K562 (cell line): ENCODE data around the gene AKR1C3. TPM values are rescaled to one million over a fixed set of nuclear protein-coding genes. Genes with fewer than 3 reads are reported as not detected.

Experiments used
- ARID1B ChIP-seq: fragments of 450-650 bp; IDR thresholded peaks from 2 replicates; pipeline ENCODE4 v1.6.1; 2016; ENCODE audit warnings: antibody characterized with exemption, mild to moderate bottlenecking, inconsistent platforms
- ARNT ChIP-seq, 2 experiments: fragments of 450-650 bp; IDR thresholded peaks; 2 replicates each; pipeline ENCODE4 v1.6.1; 2016; ENCODE audit warnings: mild to moderate bottlenecking in 1 of 2
- CBFA2T2 ChIP-seq: fragments of 450-650 bp; conservative IDR thresholded peaks from 2 replicates; pipeline ENCODE4 v1.6.1; 2017; ENCODE audit warnings: mild to moderate bottlenecking
- CC2D1A ChIP-seq: fragments of 450-650 bp; IDR thresholded peaks from 2 replicates; pipeline ENCODE4 v1.6.1; 2017; ENCODE audit warnings: mild to moderate bottlenecking
- CTCF ChIP-seq, 3 experiments: IDR thresholded peaks in 2 of 3; conservative IDR thresholded peaks in 1 of 3; 2 replicates each; pipeline ENCODE4 v1.5.1; 2011 to 2012; ENCODE audit warnings: low read length in 3 of 3, mild to moderate bottlenecking in 3 of 3, control low read depth in 2 of 3, improper control_type of control experiment in 1 of 3, inconsistent platforms in 1 of 3, low read depth in 1 of 3, mixed read lengths in 1 of 3, moderate library complexity in 1 of 3; ENCODE audit not compliant: insufficient read depth in 2 of 3
- EHMT2 ChIP-seq: fragments of 450-650 bp; IDR thresholded peaks from 2 replicates; pipeline ENCODE4 v1.6.1; 2018; ENCODE audit warnings: antibody characterized with exemption
- FOSL1 ChIP-seq: fragments of 200-800 bp; sonication (Bioruptor generic); conservative IDR thresholded peaks from 2 replicates; pipeline ENCODE4 v1.6.1; 2016; ENCODE audit warnings: missing genetic modification characterization, missing compliant biosample characterization
- IRF9 ChIP-seq: fragments of 450-650 bp; IDR thresholded peaks from 2 replicates; pipeline ENCODE4 v1.6.1; 2016; ENCODE audit warnings: missing biosample characterization, missing genetic modification characterization
- MTA3 ChIP-seq: fragments of 450-650 bp; formaldehyde crosslinking; IDR thresholded peaks from 2 replicates; pipeline ENCODE4 v1.6.1; 2017; ENCODE audit warnings: mild to moderate bottlenecking, borderline replicate concordance
- RBBP5 ChIP-seq: fragments of 200-600 bp; sonication (generic); IDR thresholded peaks from 2 replicates; pipeline ENCODE4 v1.6.1; 2012; ENCODE audit warnings: borderline replicate concordance, mild to moderate bottlenecking, low read length, control low read depth, inconsistent platforms; ENCODE audit not compliant: insufficient read depth, poor library complexity, severe bottlenecking
- SMC3 ChIP-seq: conservative IDR thresholded peaks from 2 replicates; pipeline ENCODE4 v1.6.1; 2011; ENCODE audit warnings: low read depth, low read length, improper control_type of control experiment; ENCODE audit not compliant: insufficient read depth
- SOX6 ChIP-seq: fragments of 450-650 bp; IDR thresholded peaks from 2 replicates; pipeline ENCODE4 v1.6.1; 2014; ENCODE audit warnings: mild to moderate bottlenecking
- ZBTB1 ChIP-seq: sonication (generic); formaldehyde crosslinking; IDR thresholded peaks from 2 replicates; pipeline ENCODE4 v1.8.1; 2023; ENCODE audit warnings: missing genetic modification reagents, low read depth, mild to moderate bottlenecking, borderline replicate concordance
- ZNF12 ChIP-seq: sonication (generic); formaldehyde crosslinking; IDR thresholded peaks from 2 replicates; pipeline ENCODE4 v1.4.0; 2020; ENCODE audit warnings: mild to moderate bottlenecking, missing genetic modification reagents
- ZNF224 ChIP-seq: sonication (generic); formaldehyde crosslinking; IDR thresholded peaks from 2 replicates; pipeline ENCODE4 v1.8.0; 2022; ENCODE audit warnings: mild to moderate bottlenecking, missing genetic modification reagents
- ZNF253 ChIP-seq: fragments of 250-450 bp; sonication (Bioruptor Pico); conservative IDR thresholded peaks from 2 replicates; pipeline ENCODE4 v1.6.1; 2021; ENCODE audit warnings: mild to moderate bottlenecking
- ZNF324 ChIP-seq: fragments of 250-450 bp; sonication (Bioruptor Pico); IDR thresholded peaks from 2 replicates; pipeline ENCODE4 v1.4.0; 2020; ENCODE audit warnings: mild to moderate bottlenecking
- ZNF444 ChIP-seq: fragments of 250-450 bp; sonication (Bioruptor Pico); IDR thresholded peaks from 2 replicates; pipeline ENCODE4 v1.4.0; 2020; ENCODE audit warnings: mild to moderate bottlenecking, moderate library complexity
- ZNF507 ChIP-seq: conservative IDR thresholded peaks from 2 replicates; pipeline ENCODE4 v1.6.1; 2017; ENCODE audit warnings: missing genetic modification characterization, missing compliant biosample characterization
- polyA plus RNA-seq, 8 experiments: library from polyadenylated mRNA; depleted of rRNA in 4 of 8; stranded (reverse) in 5 of 8; unstranded in 3 of 8; fragments of >200 nt; fragmentation: Nextera tagmentation in 2 of 8; fragmentation: Illumina TruSeq in 1 of 8; extraction: Ambion mirVana in 2 of 8; extraction: Trizol in 1 of 8; gene quantifications; 2 replicates each; pipeline versions ENCODE4 v1.2.1 to v1.2.3, GENCODE V29; 2011 to 2014; ENCODE audit warnings: inconsistent platforms in 1 of 8, missing spikeins in 1 of 8
- total RNA-seq, 7 experiments: library from RNA; depleted of rRNA in 6 of 7; stranded (reverse); fragments of >200 nt in 6 of 7; fragmentation: Illumina TruSeq in 2 of 7; extraction: Trizol in 2 of 7; gene quantifications; 2 replicates each; pipeline versions ENCODE4 v1.2.1 to v1.2.3, GENCODE V29; 2011 to 2021; ENCODE audit warnings: low replicate concordance in 1 of 7
- TF ChIP-seq, protein P1 (sequence below): sonication (generic); formaldehyde crosslinking; IDR thresholded peaks from 2 replicates; pipeline ENCODE4 v1.8.0; 2022; ENCODE audit warnings: mild to moderate bottlenecking, low read depth, missing genetic modification reagents

Gene AKR1C3
- total and polyA plus RNA-seq, 9 of the 15 experiments (the other 6 are each of a cell fraction or from before 2014, with no cell fraction given), result 4.6 to 20.4 (median 10.1) TPM

DNA sequence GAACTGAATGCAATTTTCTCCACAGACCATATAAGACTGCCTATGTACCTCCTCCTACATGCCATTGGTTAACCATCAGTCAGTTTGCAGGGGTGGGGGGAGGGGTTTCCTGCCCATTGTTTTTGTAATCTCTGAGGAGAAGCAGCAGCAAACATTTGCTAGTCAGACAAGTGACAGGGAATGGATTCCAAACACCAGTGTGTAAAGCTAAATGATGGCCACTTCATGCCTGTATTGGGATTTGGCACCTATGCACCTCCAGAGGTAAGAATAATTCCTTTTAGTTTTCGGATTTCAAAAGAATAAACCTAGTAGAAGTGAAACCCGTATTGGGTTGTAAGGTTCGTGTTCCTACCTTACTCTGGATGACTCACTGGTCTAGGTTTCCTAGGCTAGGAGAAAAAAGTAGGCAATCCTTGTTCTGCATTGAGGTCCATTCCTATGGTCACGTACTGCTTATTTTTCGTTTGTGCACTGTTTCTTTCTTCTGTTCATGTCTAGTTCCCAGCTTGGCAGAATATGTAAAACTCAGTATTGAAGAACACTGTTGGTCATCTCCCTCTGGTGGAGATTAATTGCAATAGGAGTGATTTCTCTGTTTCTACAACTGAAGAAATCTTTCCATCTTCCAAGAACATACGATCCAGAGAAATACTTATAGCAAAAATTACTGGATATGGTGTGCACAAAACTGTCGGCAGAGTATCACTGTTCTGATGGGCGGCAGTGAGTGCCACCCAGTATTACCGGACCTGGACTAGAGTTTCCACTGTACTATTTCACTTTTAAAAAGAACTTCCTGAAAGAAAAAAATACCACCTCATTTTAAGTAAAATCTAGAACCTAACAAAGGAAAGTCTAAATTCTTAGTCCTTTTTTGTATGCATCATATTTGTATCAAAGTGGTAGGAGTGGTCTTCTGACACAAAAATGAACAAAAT, at the start of gene AKR1C3 (continued):
- TF ChIP-seq, protein P1, sequence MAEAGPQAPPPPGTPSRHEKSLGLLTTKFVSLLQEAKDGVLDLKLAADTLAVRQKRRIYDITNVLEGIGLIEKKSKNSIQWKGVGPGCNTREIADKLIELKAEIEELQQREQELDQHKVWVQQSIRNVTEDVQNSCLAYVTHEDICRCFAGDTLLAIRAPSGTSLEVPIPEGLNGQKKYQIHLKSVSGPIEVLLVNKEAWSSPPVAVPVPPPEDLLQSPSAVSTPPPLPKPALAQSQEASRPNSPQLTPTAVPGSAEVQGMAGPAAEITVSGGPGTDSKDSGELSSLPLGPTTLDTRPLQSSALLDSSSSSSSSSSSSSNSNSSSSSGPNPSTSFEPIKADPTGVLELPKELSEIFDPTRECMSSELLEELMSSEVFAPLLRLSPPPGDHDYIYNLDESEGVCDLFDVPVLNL, result no peak
- TF ChIP-seq ZNF444, result no peak
- TF ChIP-seq ARID1B, result 0 out of 2 replicates have a peak, but pooled peaks have one; percentile 14
- TF ChIP-seq CC2D1A, result 0 out of 2 replicates have a peak, but pooled peaks have one; percentile 38
- TF ChIP-seq CTCF (IDR thresholded peaks at IDR 0.05 in 2 of 3, conservative IDR thresholded peaks at IDR 0.05 in 1 of 3; ENCODE audit: insufficient read depth in 2 of 3, low read depth in 1 of 3, low read length in 3 of 3), result peak; percentile 50 to 65 (median 57); a peak in 5 of 6 replicates
- TF ChIP-seq ZNF324 (CRISPR knock-in tag), result no peak
- TF ChIP-seq ARNT (IDR thresholded peaks at IDR 0.05), result 0 out of 4 replicates have a peak, but pooled peaks of 1 of the 2 experiments have one; percentile 26
- peak; percentile 22; the same call in 1 of the 2 replicates for TF ChIP-seq SOX6
- TF ChIP-seq SMC3, result peak; percentile 59; the same call in 1 of the 2 replicates
- no peak for TF ChIP-seq CBFA2T2
- no peak for TF ChIP-seq IRF9 (tag)
- TF ChIP-seq ZNF507, result no peak
- peak; percentile 41; the same call in 1 of the 2 replicates for TF ChIP-seq EHMT2
- peak; percentile 54 for TF ChIP-seq FOSL1
- TF ChIP-seq ZNF224 (CRISPR knock-in tag), result no peak
- no peak for TF ChIP-seq ZNF253 (CRISPR knock-in tag)
- TF ChIP-seq RBBP5, result no peak
- no peak for TF ChIP-seq ZNF12 (CRISPR knock-in tag)
- no peak for TF ChIP-seq MTA3
- TF ChIP-seq ZBTB1, result no peak
